H1 (cell line): ENCODE measurements around the gene PARD3.

Experiments
- CTCF ChIP-seq, 3 experiments: IDR thresholded peaks; 1 replicate in 2 of 3; 2 replicates in 1 of 3; pipeline versions ENCODE4 v1.5.1 to v1.6.1; 2011; ENCODE audit warnings: low read length in 3 of 3, mild to moderate bottlenecking in 3 of 3, inconsistent platforms in 2 of 3, low read depth in 1 of 3, moderate library complexity in 1 of 3; ENCODE audit not compliant: insufficient read depth in 1 of 3; ENCODE audit errors: control extremely low read depth in 1 of 3
- EZH2 ChIP-seq: fragments of 200-600 bp; sonication (generic); IDR thresholded peaks from 2 replicates; pipeline ENCODE4 v1.7.1; 2012; ENCODE audit warnings: low read depth, mild to moderate bottlenecking, moderate library complexity, low read length, inconsistent platforms; ENCODE audit not compliant: severe bottlenecking
- RAD21 ChIP-seq, 2 experiments: IDR thresholded peaks in 1 of 2; conservative IDR thresholded peaks in 1 of 2; 2 replicates each; pipeline ENCODE4 v1.6.1; 2011; ENCODE audit warnings: low read depth in 2 of 2, low read length in 2 of 2, improper control_type of control experiment in 1 of 2, inconsistent platforms in 1 of 2, mild to moderate bottlenecking in 1 of 2, moderate library complexity in 1 of 2
- TAF1 ChIP-seq: IDR thresholded peaks from 2 replicates; pipeline ENCODE4 v1.6.1; 2011; ENCODE audit warnings: mild to moderate bottlenecking, low read depth, low read length
- TCF12 ChIP-seq: IDR thresholded peaks from 2 replicates; pipeline ENCODE4 v1.6.1; 2011; ENCODE audit warnings: low read depth, mild to moderate bottlenecking, low read length

GRCh38 chr10:34403512-34403911, 411.6 kb downstream of the PARD3 start:
- TF ChIP-seq EZH2 (no peak), RAD21 (IDR thresholded peaks at IDR 0.05 in 1 of 2, conservative IDR thresholded peaks at IDR 0.05 in 1 of 2; ENCODE audit: low read depth in 2 of 2, low read length in 2 of 2) (no peak), CTCF (IDR thresholded peaks at IDR 0.05; ENCODE audit: control extremely low read depth in 1 of 3, insufficient read depth in 1 of 3, low read depth in 1 of 3, low read length in 3 of 3) (no peak), TAF1 (no peak), TCF12 (no peak)
